Body of pancreas (tissue), 4 donors: ENCODE results near the gene CCR9.

ENCODE experiments used
- CTCF ChIP-seq, 7 experiments: fragments of 450-650 bp in 4 of 7; fragments of 200-600 bp in 3 of 7; sonication (generic) in 3 of 7; IDR thresholded peaks; one replicate each; pipeline ENCODE4 v1.5.1; 2016 to 2019; ENCODE audit warnings: antibody characterized with exemption in 7 of 7
- POLR2A ChIP-seq, 3 donors: fragments of 450-650 bp; IDR thresholded peaks; one replicate each; pipeline ENCODE4 v1.6.1; 2016; ENCODE audit warnings: antibody characterized with exemption in 3 of 3, mild to moderate bottlenecking in 2 of 3

GRCh38 chr3:45861043-45861719 is 25.2 kb upstream of the CCR9 start:
- TF ChIP-seq CTCF (IDR thresholded peaks at IDR 0.05): no peak
- no peak for TF ChIP-seq POLR2A (IDR thresholded peaks at IDR 0.05)
